Choroid plexus epithelial cell (primary cell): ENCODE results near the gene PDIA5.

Experiments
- DNase-seq: peaks from one replicate; pipeline ENCODE4 v3.0.0-alpha.2; 2010; ENCODE audit warnings: low read depth
- H3K4me3 ChIP-seq: 2 replicates; pipeline ENCODE4 v1.5.1; 2011; ENCODE audit warnings: low read depth, mild to moderate bottlenecking, control low read depth, low read length, moderate library complexity
- TF ChIP-seq, protein P1 (sequence below): conservative IDR thresholded peaks from 2 replicates; pipeline ENCODE4 v1.5.1; 2011; ENCODE audit warnings: low read depth, mild to moderate bottlenecking, control low read depth, inconsistent platforms, low read length, moderate library complexity

The PDIA5 gene

DNA sequence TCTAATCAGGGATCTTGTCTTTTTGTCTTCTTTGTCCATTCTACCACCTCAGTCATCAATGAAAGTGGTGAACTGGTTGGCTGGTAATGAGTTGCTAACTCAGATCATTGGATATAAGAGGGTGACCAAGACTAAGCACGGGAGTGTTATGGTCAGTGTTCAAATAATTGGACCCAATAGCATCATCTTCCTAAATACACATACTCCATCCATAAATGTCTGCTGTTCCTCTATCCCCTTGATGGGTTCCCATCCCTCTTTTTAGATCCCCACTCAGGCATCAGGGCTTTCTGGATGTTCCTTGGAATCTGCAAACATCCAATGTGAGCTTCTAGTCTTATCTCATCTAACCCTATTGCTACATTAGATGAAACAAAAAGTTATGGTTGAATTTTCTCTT, 42.8 kb upstream of the PDIA5 start:
- H3K4me3 ChIP-seq: no peak overlapping the region
- no peak for DNase-seq
- TF ChIP-seq, protein P1, sequence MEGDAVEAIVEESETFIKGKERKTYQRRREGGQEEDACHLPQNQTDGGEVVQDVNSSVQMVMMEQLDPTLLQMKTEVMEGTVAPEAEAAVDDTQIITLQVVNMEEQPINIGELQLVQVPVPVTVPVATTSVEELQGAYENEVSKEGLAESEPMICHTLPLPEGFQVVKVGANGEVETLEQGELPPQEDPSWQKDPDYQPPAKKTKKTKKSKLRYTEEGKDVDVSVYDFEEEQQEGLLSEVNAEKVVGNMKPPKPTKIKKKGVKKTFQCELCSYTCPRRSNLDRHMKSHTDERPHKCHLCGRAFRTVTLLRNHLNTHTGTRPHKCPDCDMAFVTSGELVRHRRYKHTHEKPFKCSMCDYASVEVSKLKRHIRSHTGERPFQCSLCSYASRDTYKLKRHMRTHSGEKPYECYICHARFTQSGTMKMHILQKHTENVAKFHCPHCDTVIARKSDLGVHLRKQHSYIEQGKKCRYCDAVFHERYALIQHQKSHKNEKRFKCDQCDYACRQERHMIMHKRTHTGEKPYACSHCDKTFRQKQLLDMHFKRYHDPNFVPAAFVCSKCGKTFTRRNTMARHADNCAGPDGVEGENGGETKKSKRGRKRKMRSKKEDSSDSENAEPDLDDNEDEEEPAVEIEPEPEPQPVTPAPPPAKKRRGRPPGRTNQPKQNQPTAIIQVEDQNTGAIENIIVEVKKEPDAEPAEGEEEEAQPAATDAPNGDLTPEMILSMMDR: no peak

GRCh38 chr3:123025642-123026521, 40.9 kb upstream of the PDIA5 start:
- TF ChIP-seq, protein P1: no peak
- DNase-seq: no peak
- no peak overlapping the region for H3K4me3 ChIP-seq

DNA sequence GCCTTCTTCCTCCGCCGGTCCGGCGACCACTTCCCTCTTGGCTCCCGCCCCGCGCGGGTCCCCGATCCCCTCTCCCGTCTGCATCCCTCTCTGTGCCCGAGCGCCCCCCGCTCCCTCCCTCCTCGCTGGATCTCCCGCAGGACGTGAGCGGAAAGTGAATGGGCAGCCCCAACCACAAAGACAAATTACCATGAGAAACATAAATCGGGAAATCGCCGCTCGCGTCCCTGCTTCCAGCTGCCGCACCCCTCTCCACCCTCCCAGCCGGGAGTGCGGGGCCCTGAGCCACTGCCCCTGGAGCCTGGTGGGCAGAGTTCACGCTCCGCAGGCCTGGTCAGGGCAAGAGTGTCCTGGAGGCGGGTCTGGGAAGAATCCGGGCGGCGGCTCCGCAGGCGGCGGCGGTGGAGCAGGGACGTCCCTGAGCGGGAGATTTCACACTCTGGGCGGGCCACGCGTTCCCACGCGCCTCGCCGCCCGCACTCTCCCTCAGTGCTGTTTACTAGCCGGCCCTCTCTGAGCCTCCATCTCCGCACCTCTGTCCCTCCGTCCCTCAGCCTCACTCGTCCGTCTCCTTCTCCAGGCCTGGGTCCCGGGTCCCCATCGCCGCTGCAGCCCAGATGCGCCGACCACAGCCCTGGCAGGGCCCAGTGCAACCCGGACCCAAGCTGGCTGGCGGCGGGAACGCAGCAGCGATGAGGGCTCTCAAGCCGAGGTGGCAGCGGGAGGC, 40.1 kb upstream of the PDIA5 start:
- no peak for DNase-seq
- H3K4me3 ChIP-seq: peak overlapping the region; percentile 35
- TF ChIP-seq, protein P1: no peak

DNA sequence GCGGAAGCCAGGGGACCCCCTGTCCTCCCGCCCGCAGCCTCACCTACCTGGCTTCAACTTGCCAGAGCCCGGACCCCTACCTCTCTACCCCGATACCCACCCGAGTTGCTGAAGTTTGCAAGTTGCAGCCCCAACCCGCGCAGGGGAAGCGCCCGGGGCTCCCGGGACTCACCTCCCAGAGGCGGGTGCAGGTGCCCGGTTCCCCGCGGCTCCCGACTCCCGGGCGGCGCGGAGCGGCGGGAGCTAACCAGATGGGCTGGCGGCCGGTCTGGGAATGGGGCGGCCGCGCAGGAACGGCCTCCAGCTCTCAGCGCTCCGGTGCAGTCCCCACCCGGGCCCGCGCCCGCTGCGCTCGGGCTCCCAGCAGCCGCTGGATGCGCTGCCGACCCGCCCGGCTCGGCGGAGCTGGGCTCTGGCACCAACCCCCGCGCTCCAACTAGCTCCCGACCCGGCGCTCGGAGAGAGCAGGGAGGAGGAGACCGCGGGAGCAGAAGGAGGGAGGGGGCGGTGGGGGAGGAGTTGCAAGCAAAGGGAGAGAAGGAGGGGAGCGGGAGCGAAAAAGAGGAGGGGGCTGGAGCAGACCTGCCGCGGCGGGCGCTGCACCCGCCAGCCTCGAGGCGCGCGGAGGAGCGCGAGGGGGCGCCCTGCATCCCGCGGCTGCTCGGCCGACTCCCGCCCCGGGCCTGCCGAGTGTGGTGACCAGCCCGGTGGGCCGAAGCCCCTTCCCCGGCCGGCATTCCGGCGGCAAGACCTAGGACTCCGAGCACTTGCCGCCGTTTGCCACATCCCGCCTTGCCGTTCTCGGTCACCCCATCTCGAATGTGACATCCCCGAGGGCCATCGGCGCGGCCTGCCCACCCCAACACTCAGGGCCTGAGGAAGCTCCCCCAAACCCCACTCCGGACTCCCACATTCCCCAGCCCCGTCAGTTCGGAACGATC, 39.3 kb upstream of the PDIA5 start, which contains the start of gene SEMA5B:
TSS of gene SEMA5B (minus strand) at position 472 of the 941 bp plus-strand sequence. CDS start 66,500 bp downstream, outside the sequence.
- peak; percentile 22 for DNase-seq
- TF ChIP-seq, protein P1: peak; percentile 1

GRCh38 chr3:123028233-123028828, 38.5 kb upstream of the PDIA5 start:
- H3K4me3 ChIP-seq: peak overlapping the region; percentile 46
- peak; percentile 89 for DNase-seq
- TF ChIP-seq, protein P1: peak; percentile 74

More for the DNA sequence above, 39.3 kb upstream of the PDIA5 start, which contains the start of gene SEMA5B:
- peak within 1 kb of the TSS; percentile 46 for H3K4me3 ChIP-seq

- no peak overlapping the region for H3K4me3 ChIP-seq
- no peak for DNase-seq
- TF ChIP-seq, protein P1: no peak
These were observed 35.8 kb upstream of the PDIA5 start for GRCh38 chr3:123031051-123031450.
